Type B pancreatic cell (in vitro differentiated cells): ENCODE results near the gene SLC8A1. TPM values are rescaled to one million over a fixed set of nuclear protein-coding genes. Genes with fewer than 3 reads are reported as not detected.

Source experiments
- DNase-seq: peaks from one replicate; pipeline ENCODE4 v3.0.0; 2021; ENCODE audit warnings: mixed read lengths; ENCODE audit not compliant: unreplicated experiment; ENCODE audit errors: extremely low spot score
- H3K27ac Mint-ChIP-seq: 2 replicates; pipeline ENCODE4 v1.8.0; 2021; ENCODE audit warnings: mild to moderate bottlenecking, mixed read lengths
- H3K27me3 Mint-ChIP-seq: 2 replicates; pipeline ENCODE4 v1.8.0; 2021; ENCODE audit warnings: mixed read lengths
- H3K36me3 Mint-ChIP-seq: 2 replicates; pipeline ENCODE4 v1.8.0; 2021; ENCODE audit warnings: mixed read lengths
- H3K4me1 Mint-ChIP-seq: one replicate; pipeline ENCODE4 v1.8.0; 2021; ENCODE audit warnings: mixed read lengths; ENCODE audit not compliant: unreplicated experiment
- H3K4me3 Mint-ChIP-seq: 2 replicates; pipeline ENCODE4 v1.8.0; 2021; ENCODE audit warnings: mild to moderate bottlenecking, mixed read lengths
- H3K9me3 Mint-ChIP-seq: 2 replicates; pipeline ENCODE4 v1.8.0; 2021; ENCODE audit warnings: mixed read lengths
- CTCF ChIP-seq: fragments of 200-600 bp; sonication (generic); conservative IDR thresholded peaks from 2 replicates; pipeline ENCODE4 v1.5.0; 2021; ENCODE audit warnings: antibody characterized with exemption, mild to moderate bottlenecking
- total RNA-seq: library from RNA; stranded (reverse); gene quantifications from 2 replicates; pipeline ENCODE4 v1.2.1, GENCODE V29; 2021; ENCODE audit warnings: low replicate concordance

SLC8A1 gene
- total RNA-seq, 1 donor from 2014 or later = 42.1 TPM

GRCh38 chr2:40355451-40355850 is 96.4 kb downstream of the SLC8A1 start:
- H3K27me3 Mint-ChIP-seq = no peaks in the 10 kb centered on the region
- H3K27ac Mint-ChIP-seq = no peak overlapping the region
- H3K9me3 Mint-ChIP-seq = no peaks in the 10 kb centered on the region
- no peak for TF ChIP-seq CTCF
- H3K4me3 Mint-ChIP-seq = no peak overlapping the region
- peaks cover 51% of the 10 kb centered on the region for H3K4me1 Mint-ChIP-seq
- no peak for DNase-seq
- H3K36me3 Mint-ChIP-seq = no peaks in the 10 kb centered on the region

- Mint-ChIP-seq H3K4me3 (no peak overlapping the region), H3K36me3 (no peaks in the 10 kb centered on the region), H3K9me3 (no peaks in the 10 kb centered on the region), H3K27ac (no peak overlapping the region), H3K4me1 (peaks cover 52% of the 10 kb centered on the region), H3K27me3 (no peaks in the 10 kb centered on the region)
- TF ChIP-seq CTCF = no peak
- no peak for DNase-seq
Observed at GRCh38 chr2:40353231-40353630, 98.7 kb downstream of the SLC8A1 start.

- Mint-ChIP-seq H3K4me3 (no peak overlapping the region), H3K36me3 (no peaks in the 10 kb centered on the region), H3K4me1 (peaks cover 52% of the 10 kb centered on the region), H3K27ac (no peak overlapping the region), H3K9me3 (no peaks in the 10 kb centered on the region), H3K27me3 (no peaks in the 10 kb centered on the region)
- no peak for DNase-seq
- no peak for TF ChIP-seq CTCF
Observed at GRCh38 chr2:40352703-40353099, 99.2 kb downstream of the SLC8A1 start.

- no peak for TF ChIP-seq CTCF
- peaks cover 50% of the 10 kb centered on the region for H3K4me1 Mint-ChIP-seq
- no peaks in the 10 kb centered on the region for H3K27me3 Mint-ChIP-seq
- H3K4me3 Mint-ChIP-seq = no peak overlapping the region
- no peak for DNase-seq
- H3K27ac Mint-ChIP-seq = no peak overlapping the region
- no peaks in the 10 kb centered on the region for H3K36me3 Mint-ChIP-seq
- H3K9me3 Mint-ChIP-seq = no peaks in the 10 kb centered on the region
Observed at GRCh38 chr2:40352041-40352702, 99.7 kb downstream of the SLC8A1 start.

GRCh38 chr2:40348665-40349064 is 103.2 kb downstream of the SLC8A1 start:
- no peak for DNase-seq
- H3K27ac Mint-ChIP-seq = no peak overlapping the region
- no peaks in the 10 kb centered on the region for H3K36me3 Mint-ChIP-seq
- H3K4me1 Mint-ChIP-seq = peaks cover 33% of the 10 kb centered on the region
- H3K27me3 Mint-ChIP-seq = no peaks in the 10 kb centered on the region
- no peak for TF ChIP-seq CTCF
- no peaks in the 10 kb centered on the region for H3K9me3 Mint-ChIP-seq
- no peak overlapping the region for H3K4me3 Mint-ChIP-seq
